D721Med (cell line): ENCODE data around the gene MEF2A.

Source experiments
- DNase-seq: peaks from one replicate; pipeline ENCODE4 v3.0.0; 2011; ENCODE audit warnings: low spot score; ENCODE audit not compliant: insufficient read length
- FAIRE-seq: peaks from 2 replicates; lab custom pipeline; 2011; peaks lifted over from hg19 to GRCh38; lab: Jason Lieb, UNC
- CTCF ChIP-seq: IDR thresholded peaks from 2 replicates; pipeline ENCODE4 v1.5.1; 2012; ENCODE audit warnings: mild to moderate bottlenecking, control low read depth; ENCODE audit not compliant: insufficient read depth; ENCODE audit errors: missing control alignments

MEF2A gene

GRCh38 chr15:99552111-99552510, 13.7 kb upstream of the MEF2A start:
- FAIRE-seq (no peak), DNase-seq (no peak)
- TF ChIP-seq CTCF: no peak

DNA sequence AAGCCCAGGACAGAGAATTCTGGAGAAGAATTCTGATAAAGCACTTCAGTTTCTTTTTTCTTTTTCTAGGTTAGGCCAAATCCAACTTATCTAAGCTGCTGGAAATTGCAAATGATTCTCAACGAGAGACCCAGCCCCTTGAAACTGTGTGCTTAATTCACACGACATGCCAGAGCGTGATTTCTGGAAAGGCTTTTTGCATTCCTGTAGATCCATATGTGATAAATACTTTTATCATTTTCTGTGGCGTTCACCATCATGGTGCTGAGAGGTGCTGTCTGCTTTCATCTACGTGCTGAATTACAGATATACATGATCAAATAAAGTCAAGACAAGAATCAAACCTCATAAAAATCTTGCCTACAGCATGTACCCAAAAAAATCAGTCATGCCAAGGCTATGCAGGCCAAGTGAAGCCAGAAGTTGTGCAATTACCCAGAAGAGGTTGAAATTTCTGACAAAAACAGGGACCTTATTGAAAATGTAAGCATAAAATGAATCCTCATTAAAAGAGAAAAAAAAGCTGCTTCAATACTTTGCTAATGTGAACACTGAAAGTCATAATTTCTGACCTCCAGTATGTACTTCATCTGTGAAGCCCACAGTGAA, 10.8 kb upstream of the MEF2A start:
- DNase-seq: no peak
- FAIRE-seq: no peak
- TF ChIP-seq CTCF: no peak

DNA sequence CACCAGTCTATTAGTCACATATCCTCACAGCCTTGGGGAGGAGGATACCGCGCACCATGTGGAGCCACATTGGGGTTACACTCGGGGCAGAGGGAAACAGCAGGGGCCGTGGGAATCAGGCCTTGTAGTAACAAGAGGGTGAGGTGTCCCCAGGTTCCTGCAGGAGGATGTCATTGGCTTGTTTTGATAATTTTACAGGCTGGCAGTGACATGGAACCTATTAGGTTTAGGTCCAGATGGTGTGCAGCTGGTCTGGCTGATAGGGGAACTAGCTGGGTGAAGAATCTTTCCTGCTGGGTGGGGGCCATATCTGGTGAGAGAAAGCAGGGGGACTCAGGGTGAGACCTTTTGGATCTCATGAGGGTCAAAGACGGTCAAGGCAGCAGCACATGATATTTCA, 9.8 kb upstream of the MEF2A start:
- no peak for DNase-seq
- FAIRE-seq: no peak
- TF ChIP-seq CTCF: no peak

- no peak for FAIRE-seq
- no peak for TF ChIP-seq CTCF
- DNase-seq: no peak
These were observed 9.2 kb upstream of the MEF2A start for GRCh38 chr15:99556578-99556977.

DNA sequence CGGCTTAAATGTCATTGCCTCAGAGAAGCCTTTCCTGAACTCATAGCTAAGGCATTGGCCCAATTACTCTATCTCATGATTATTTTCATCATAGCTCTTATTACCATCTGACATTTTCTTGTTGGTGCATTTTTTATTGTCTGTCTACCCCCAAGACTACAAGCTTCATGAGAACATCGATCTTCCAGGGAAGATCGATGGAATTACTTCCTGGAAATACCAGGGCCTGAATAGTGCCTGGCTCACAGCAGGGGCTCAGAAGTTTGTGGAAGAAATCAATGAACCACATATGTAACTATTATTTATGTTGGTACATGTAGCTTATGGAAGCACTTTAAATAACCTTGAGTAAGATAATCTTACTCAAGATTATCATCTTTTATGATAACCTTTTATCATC, 7.7 kb upstream of the MEF2A start:
- no peak for TF ChIP-seq CTCF
- no peak for FAIRE-seq
- no peak for DNase-seq

- no peak for FAIRE-seq
These were observed 7.2 kb upstream of the MEF2A start for GRCh38 chr15:99558571-99558970.

More at GRCh38 chr15:99558571-99558970, 7.2 kb upstream of the MEF2A start:
- DNase-seq: no peak
- no peak for TF ChIP-seq CTCF
